Skeletal muscle tissue (tissue), 4 donors: ENCODE data around the gene MTA1. TPM values are rescaled to one million over a fixed set of nuclear protein-coding genes. Genes with fewer than 3 reads are reported as not detected.

Source experiments
- H3K27ac ChIP-seq: one replicate; pipeline ENCODE4 v1.7.0; 2013; ENCODE audit warnings: mild to moderate bottlenecking, low read depth, low read length, inconsistent platforms
- H3K27me3 ChIP-seq, 3 donors: one replicate each; pipeline ENCODE4 v1.7.0; 2013; ENCODE audit warnings: low read length in 3 of 3; ENCODE audit not compliant: control insufficient read depth in 3 of 3, insufficient read depth in 3 of 3
- H3K36me3 ChIP-seq, 3 donors: one replicate each; pipeline ENCODE4 v1.7.0; 2013; ENCODE audit warnings: low read length in 3 of 3; ENCODE audit not compliant: control insufficient read depth in 3 of 3, insufficient read depth in 3 of 3
- H3K4me1 ChIP-seq, 3 donors: one replicate each; pipeline ENCODE4 v1.7.0; 2013; ENCODE audit warnings: low read length in 3 of 3, mild to moderate bottlenecking in 3 of 3; ENCODE audit not compliant: control insufficient read depth in 3 of 3, insufficient read depth in 3 of 3
- H3K4me3 ChIP-seq, 3 donors: one replicate each; pipeline ENCODE4 v1.7.0; 2013; ENCODE audit warnings: low read length in 3 of 3
- H3K9ac ChIP-seq, 3 donors: one replicate each; pipeline ENCODE4 v1.7.0; 2013; ENCODE audit warnings: low read length in 3 of 3, mild to moderate bottlenecking in 3 of 3, moderate library complexity in 2 of 3, low read depth in 1 of 3
- H3K9me3 ChIP-seq, 3 donors: one replicate each; pipeline ENCODE4 v1.7.0; 2013; ENCODE audit warnings: low read length in 3 of 3; ENCODE audit not compliant: control insufficient read depth in 3 of 3
- total RNA-seq: library from RNA; depleted of rRNA; stranded (reverse); fragments of >200 nt; gene quantifications from one replicate; pipeline ENCODE4 v1.2.3, GENCODE V29; 2014
- donor health status: Osteomylitis.

The MTA1 gene
- total RNA-seq, 1 donor from 2014 or later, result 19.3 TPM

DNA sequence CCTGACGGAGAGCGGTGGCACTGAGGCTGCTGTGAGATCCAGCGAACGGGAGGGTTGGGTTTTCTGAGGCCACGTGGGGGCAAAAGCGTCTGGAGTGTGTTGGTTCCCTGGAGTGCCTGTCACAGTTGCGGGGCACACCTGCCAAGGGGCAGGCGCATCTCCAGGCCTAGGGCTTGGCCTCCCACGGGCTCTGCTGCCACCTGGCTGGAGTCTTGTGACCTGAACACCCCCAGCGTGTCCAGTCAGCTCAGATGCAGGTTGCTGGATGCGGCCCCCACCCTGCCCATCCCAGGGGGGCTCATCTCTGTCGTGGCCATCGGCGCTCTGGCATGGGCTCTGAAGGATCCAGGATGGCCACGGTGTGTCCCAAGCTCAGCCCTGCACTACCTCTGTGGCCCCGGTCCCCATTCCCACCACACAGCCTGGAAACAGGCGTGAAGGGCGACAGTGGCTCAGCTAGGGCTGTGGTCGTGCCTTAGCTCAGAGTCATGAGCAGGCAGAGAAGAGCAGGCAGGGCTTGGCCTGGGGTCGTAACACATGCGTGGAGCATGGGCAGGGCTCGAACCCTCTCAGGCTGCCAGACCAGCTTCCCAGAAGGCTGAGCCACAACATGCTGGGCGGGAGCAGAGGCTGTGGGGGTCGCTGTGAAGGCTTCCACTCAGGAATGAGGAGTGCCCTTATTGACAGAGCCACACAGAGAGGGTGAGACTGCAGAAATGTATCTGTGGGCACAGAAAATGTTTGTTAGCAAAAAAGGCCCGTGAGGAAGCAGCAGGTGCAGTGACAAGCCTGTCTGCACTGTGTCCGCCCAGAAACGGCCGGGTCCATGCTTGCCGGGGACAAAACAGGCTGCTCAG, 31.5 kb downstream of the MTA1 start:
- H3K9me3 ChIP-seq, result no peaks in the 10 kb centered on the region
- peaks cover 9 to 11% (median 10%) of the 10 kb centered on the region in 3 donors for H3K4me1 ChIP-seq
- peaks cover 27 to 37% (median 31%) of the 10 kb centered on the region in 3 donors for H3K36me3 ChIP-seq
- H3K27me3 ChIP-seq, result no peaks in the 10 kb centered on the region
- H3K4me3 ChIP-seq, result no peak overlapping the region
- no peak overlapping the region for H3K9ac ChIP-seq
- H3K27ac ChIP-seq, result no peak overlapping the region

DNA sequence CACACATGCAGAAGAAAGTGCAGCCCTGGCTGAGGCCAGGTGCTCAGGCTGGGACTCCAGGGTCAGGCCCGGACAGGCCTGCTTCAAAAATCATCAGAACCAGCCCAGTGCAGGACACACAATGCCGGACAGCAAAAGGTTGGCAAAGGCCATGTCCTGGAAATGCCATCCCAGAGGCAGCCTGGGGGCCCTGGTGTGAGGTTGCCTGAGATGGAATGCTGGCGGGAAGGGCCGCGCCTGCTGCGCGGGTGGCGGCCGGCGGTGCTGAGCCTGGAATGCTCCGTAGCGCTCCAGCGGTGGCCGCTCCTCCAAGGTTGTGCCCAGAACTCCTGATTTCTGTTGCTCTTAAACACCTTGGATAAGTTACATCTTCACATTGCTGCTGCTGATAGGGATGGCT, 33.3 kb downstream of the MTA1 start:
- Histone ChIP-seq H3K27ac (no peak overlapping the region), H3K9me3 (no peaks in the 10 kb centered on the region), H3K27me3 (no peaks in the 10 kb centered on the region), H3K4me1 (peaks cover 9 to 11% (median 10%) of the 10 kb centered on the region in 3 donors), H3K36me3 (peaks cover 35 to 40% (median 37%) of the 10 kb centered on the region in 3 donors), H3K9ac (no peak overlapping the region), H3K4me3 (no peak overlapping the region)

DNA sequence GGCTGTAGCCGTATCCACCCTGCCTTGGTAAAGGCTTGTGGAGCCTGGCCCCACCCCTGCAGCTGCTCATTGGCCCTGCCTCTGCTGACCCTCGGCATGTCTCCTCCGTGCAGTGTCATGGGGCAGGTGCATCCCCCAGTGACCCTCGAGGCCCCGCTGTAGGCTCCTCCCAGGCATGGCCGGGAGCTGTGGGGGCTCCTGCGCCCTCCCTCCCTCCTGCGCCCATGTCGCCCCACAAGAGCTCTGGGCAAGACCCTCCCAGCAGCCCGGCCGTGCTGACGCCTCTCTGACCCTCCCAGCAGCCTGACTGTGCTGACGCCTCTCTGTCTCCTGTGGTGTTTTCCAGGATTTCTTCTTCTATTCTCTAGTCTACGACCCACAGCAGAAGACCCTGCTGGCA, 34.2 kb downstream of the MTA1 start:
- H3K27me3 ChIP-seq, result no peaks in the 10 kb centered on the region
- no peak overlapping the region for H3K4me3 ChIP-seq
- H3K4me1 ChIP-seq, result peaks cover 2 to 3% (median 3%) of the 10 kb centered on the region in 3 donors
- H3K9me3 ChIP-seq, result no peaks in the 10 kb centered on the region
- H3K9ac ChIP-seq, result no peak overlapping the region
- no peak overlapping the region for H3K27ac ChIP-seq
- H3K36me3 ChIP-seq, result peaks cover 35 to 44% (median 37%) of the 10 kb centered on the region in 3 donors

DNA sequence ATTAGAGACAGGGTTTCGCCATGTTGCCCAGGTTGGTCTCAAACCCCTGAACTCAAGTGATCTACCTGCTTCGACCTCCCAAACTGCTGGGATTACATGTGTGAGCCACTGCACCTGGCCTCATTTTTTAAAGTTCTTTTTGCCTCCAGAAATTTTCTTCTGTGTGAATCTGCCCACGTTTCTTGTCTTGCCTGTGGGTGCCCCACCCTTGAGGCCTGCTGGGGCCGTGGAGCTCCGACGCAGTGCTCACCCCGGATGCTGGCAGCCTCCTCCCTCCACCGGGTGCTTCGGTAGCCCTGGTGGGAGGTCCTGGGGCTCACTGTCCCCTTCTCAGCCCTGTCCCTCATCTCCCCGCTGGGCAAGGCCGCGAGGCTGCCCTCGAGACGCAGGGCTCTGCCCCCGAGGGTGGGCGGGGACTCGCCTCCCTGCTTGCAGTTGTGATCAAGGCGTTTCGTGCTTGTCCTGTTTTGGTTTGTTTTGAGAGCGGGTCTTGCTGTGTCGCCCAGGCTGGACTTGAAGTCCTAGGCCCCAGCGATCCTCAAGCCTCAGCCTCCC, 35.5 kb downstream of the MTA1 start:
- Histone ChIP-seq H3K4me1 (no peaks in the 10 kb centered on the region), H3K27ac (no peak overlapping the region), H3K9ac (no peak overlapping the region), H3K36me3 (peaks cover 34 to 42% (median 37%) of the 10 kb centered on the region in 3 donors), H3K27me3 (no peaks in the 10 kb centered on the region), H3K9me3 (no peaks in the 10 kb centered on the region), H3K4me3 (no peak overlapping the region)

DNA sequence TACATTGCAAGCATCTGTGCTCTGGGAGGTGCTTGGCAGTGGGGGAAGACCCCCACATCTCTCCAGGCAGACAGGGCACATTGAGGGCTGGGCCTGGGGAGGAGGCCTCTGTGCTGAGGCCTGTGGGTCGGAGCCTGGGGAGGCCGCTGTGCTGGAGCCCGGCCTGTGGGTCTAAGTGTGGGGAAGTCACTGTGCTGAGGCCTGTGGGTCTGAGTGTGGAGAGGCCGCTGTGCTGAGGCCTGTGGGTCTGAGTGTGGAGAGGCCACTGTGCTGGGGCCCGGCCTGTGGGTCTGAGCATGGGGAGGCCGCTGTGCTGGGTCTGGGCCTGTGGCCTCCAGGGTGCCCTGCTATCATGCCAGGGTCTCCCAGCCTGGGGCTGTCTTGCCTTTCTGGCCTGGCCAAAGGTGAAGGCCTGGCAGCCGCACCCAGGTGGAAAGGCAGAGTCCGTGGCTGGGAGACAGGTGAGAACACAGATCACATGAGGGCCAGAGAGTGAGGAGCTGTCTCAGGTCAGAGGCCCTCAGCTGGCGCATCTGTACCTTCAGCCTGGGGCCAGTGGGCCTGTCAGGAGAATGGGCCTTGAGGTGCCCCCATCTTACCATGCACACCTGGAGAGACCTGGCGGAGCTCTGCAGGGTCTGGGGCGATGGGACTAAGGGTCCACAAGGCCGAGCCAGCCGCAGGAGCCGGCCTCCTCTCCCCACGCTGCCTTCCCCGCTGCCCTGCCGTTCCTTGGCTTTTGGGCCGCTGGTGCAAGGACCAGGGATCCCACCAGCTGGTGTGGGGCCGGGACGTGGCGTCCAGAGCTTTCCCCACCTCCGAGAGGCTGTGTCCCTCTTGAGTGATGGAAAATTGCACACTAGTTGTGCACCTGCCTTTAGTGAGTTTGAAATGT, 36.4 kb downstream of the MTA1 start:
- Histone ChIP-seq H3K9ac (no peak overlapping the region), H3K27me3 (no peaks in the 10 kb centered on the region), H3K36me3 (peaks cover 35 to 44% (median 38%) of the 10 kb centered on the region in 3 donors), H3K4me3 (no peak overlapping the region), H3K9me3 (no peaks in the 10 kb centered on the region), H3K4me1 (no peaks in the 10 kb centered on the region), H3K27ac (no peak overlapping the region)

DNA sequence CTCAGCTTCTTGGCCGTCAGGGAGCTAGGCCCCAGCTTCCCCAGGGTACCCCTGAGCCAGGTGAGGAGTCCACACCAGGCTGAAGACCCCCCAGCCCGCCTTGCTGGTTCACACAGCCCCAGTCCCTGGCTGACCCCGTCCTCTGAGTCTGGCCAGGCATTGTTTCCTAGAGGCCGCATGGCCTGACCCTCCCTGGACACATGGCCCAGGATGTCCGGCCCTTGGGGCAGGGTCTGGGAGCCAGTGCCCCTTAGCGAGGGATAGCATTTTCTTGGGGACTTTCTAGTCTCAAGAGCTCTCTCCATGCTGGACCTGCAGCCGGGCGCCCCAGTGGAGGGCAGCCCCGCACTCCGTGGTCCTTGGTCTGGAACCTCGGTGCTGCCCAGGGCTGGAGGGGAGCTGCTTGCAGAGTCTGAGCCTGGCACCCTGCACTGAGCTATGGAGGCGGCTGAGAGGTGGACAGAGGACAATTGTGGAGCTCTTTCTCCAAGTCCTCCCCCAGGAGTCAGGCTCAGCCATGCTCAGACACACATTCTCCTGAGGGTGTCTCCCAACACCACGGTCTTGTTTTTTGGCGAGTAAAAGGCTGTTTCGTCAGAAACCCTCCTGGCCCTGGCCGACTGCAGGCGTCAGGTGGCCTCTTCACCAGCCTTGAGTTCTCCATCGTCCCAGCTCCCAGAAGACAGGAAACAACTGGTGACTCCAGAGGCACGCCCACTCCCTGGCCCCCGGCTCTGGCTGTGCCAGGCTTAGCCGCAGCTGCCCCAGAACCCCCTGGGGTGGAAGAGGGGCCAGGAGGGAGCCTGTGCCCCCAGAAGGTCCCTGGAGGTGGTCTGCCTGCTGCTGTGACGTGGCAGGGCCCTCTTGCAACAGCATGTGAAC, 37.4 kb downstream of the MTA1 start:
- Histone ChIP-seq H3K27ac (no peak overlapping the region), H3K9me3 (no peaks in the 10 kb centered on the region), H3K36me3 (peaks cover 41 to 44% (median 43%) of the 10 kb centered on the region in 3 donors), H3K4me1 (no peaks in the 10 kb centered on the region), H3K9ac (peak overlapping the region in 1 of 3 donors; percentile 16), H3K4me3 (no peak overlapping the region), H3K27me3 (no peaks in the 10 kb centered on the region)

DNA sequence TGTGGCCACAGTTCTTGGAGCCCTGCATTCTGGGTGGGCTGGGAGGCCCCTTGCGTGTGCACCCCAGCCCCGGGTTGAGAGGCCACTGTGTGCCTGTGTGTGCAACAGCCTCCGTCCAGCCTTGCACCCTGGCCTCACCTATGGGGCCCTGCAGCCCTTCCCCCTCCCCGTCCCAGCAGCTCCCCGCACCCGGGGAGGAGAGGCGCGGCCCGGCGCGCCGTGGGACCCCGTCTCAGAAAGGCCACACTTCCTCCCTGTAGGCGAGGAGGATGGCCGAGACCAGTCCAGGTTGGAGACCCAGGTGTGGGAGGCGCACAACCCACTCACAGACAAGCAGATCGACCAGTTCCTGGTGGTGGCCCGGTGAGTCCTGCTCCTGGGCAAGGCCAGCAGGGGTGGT, 38.4 kb downstream of the MTA1 start:
- no peaks in the 10 kb centered on the region for H3K4me1 ChIP-seq
- H3K9me3 ChIP-seq, result no peaks in the 10 kb centered on the region
- H3K36me3 ChIP-seq, result peaks cover 37 to 45% (median 39%) of the 10 kb centered on the region in 3 donors
- H3K27me3 ChIP-seq, result no peaks in the 10 kb centered on the region
- H3K4me3 ChIP-seq, result no peak overlapping the region
- no peak overlapping the region for H3K27ac ChIP-seq
- no peak overlapping the region for H3K9ac ChIP-seq

DNA sequence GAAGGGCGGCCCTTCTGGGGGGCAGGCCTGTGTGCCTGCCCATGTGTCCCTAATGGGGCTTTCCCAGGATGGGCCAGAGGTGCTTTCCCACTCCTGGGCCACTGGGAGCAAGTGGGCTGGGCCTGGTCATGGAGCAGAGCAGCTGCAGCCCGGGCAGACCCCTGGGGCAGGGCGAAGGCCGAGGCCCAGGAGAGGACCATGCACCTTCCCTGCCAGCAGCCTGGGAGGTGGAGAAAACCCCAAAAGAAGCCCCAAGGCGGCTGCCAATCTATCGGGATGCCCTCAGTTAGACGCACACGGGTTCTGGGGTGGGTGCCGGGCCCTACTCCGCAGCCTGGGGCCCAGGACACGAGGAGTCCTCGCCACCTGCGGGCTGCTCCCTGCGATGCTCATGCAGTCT, 38.9 kb downstream of the MTA1 start:
- Histone ChIP-seq H3K4me1 (no peaks in the 10 kb centered on the region), H3K9ac (no peak overlapping the region), H3K27ac (no peak overlapping the region), H3K4me3 (no peak overlapping the region), H3K27me3 (no peaks in the 10 kb centered on the region), H3K36me3 (peaks cover 37 to 48% (median 44%) of the 10 kb centered on the region in 3 donors), H3K9me3 (no peaks in the 10 kb centered on the region)

DNA sequence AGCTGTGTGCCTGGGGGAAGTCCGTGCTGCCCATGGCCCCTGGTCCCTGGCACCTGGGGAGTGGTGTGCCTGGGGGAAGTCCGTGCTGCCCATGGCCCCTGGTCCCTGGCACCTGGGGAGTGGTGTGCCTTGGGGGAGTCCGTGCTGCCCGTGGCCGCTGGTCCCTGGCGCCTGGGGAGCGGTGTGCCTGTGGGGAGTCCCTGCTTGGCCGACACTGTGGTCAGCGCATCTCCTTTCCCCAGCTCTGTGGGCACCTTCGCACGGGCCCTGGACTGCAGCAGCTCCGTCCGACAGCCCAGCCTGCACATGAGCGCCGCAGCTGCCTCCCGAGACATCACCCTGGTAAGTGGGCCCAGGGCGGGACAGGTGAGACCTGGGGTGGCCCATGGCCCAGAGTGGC, 40.5 kb downstream of the MTA1 start:
- H3K9me3 ChIP-seq, result no peaks in the 10 kb centered on the region
- H3K36me3 ChIP-seq, result peaks cover 40 to 56% (median 51%) of the 10 kb centered on the region in 3 donors
- H3K4me3 ChIP-seq, result no peak overlapping the region
- peaks cover 0 to 2% (median under 1%) of the 10 kb centered on the region in 3 donors for H3K4me1 ChIP-seq
- H3K9ac ChIP-seq, result no peak overlapping the region
- no peaks in the 10 kb centered on the region for H3K27me3 ChIP-seq
- no peak overlapping the region for H3K27ac ChIP-seq
